ENCODE measurements around the gene TUBG1.
A peak's percentile ranks its signal among the peaks of the same experiment; 100 is the strongest.
"Not testable (repeated sequence)": the region's sequence is repeated elsewhere in the genome, so short reads cannot be mapped to it uniquely, and the experiment has no call there.

TUBG1 gene

DNA sequence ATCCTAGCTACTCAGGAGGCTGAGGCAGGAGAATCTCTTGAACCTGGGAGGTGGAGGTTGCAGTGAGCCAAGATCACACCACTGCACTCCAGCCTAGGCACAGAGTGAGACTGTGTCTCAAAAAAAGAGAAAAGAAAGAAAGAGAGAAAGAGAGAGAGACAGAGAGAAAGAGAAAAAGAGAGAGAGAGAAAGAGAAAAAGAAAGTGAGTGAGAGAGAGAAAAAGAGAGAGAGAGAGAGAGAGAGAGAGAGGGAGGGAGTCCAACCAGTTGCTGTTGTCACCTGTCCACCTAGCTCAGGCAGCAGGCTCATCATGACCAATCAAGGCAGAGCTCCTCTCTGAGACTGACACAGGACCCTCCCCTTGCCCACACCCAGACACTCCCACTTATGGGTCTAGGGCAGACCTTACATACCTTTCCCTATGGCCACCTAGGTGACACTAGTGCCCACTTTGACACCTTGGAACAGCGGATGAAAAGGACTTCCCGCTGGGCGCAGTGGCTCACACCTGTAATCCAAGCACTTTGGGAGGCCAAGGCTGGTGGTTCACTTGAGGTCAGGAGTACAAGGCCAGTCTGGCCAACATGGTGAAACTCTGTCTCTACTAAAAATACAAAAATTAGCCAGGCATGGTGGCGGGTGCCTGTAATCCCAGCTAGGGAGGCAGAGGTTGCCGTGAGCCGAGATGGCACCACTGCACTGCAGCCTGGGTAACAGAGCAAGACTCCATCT lies 17.7 kb downstream of the TUBG1 start:
- DNase-seq = not testable (repeated sequence)

DNA sequence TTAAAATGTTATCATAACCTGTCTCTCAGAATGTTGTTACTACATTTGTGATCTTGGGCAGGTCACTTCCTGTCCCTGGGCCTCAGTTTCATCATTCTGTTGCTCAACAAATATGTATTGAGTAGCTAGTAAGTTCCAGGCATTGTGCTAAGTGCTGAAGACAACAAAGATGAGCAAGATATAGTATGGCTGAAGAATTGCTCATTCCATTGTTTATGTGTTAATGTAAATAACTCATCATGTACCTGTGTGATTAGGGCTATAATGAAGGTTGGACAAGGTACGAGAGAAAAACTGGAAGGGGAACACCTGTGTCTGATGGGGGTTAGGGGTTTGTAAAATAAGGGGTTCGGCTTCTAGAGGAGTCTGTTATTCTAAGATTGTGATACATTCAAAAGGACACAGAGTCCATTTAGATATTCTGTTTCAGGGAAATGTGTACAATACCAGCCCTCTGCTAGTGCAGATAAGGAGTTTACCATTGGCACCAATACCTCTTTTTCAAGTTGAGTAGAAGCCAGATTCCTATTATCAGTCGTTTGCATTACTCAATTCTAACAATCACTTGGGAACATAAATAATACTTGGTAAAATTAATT lies 20.0 kb downstream of the TUBG1 start:
- no peak for DNase-seq

DNA sequence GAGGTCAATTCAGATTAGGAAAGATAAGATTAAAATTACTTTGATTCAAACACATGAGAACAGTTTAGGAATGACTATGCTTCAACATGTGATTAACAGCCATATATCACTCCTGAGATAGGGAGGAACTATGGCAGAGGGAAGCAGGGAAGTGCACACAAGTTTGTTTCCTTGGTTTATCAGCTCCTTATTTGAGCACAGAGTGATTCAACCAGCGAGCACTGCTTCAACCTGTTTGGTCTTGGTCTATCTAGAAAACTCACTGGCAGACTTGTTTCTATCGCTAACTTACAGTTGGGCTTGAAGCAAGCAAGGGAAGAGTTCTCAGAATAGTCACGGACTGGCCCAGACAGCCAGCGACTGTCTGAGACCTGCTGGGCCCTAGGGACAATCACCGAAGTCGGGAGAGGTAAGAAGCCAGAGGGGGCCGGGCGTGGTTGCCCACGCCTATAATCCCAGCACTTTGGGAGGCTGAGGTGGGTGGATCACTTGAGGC lies 23.5 kb downstream of the TUBG1 start:
- DNase-seq = no peak

DNA sequence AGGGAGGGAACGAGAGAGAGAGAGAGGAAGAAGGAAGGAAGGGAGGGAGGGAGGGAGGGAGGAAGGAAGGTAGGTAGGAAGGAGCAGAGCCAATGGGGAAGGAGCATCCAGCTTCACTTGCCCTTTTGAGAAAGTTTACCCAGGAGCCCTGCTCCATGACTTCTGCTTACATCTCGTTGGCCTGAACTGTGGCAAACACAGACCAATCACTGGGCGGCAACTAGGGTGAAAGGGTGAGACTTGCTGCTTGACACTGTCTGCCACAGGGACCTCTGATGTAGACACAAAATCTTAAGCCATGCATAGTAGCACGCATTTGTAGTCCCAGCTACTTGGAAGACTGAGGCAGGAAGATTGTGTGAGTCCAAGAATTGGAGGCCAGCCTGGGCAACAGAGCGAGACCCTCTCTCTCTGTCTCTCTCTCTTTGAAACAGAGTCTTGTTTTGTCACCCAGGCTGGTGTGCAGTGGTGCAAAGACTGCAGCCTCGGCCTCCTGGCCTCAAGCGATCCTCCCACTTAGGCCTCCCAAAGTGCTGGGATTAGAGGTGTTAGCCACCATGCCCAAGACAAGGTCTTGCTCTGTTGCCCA lies 30.1 kb downstream of the TUBG1 start:
- no peak for DNase-seq

DNA sequence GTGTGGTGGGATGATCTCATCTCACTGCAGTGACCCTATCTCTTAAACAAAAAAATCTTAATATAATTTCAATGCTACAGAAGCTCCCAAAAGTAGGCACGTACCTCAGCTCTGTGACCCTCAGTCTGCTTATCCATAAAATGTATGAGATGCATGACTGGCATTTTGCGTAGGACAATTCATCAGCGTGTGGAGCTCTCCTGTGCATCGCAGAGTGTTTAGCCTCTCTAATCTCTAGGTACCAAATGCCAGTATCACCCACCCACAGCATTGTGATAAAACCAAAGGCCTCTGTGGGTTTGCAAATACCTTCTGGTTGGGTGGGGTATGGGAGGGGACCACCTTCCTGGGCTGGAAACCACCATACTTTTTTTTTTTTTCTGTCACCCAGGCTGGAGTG lies 30.6 kb downstream of the TUBG1 start:
- DNase-seq = no peak

DNA sequence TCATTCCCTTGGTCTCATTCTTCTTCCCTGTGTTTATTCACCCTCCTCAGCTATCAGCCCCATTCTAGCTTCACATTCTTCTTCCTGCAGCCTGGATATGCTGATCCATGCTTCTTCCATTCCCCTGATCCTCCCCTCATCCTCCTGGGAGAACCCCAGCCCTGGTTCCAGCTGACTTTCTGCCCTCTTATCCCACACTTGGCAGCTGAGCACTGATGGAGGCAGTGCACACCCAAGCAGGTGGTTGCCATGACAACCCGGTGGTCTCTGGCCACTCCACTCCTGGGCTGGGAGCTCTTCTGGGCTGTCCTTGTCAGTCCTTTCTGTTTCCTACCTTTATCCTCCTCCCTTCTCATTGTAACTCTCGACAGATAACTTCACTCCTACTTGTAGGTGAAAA lies 32.9 kb downstream of the TUBG1 start:
- DNase-seq = no peak

DNA sequence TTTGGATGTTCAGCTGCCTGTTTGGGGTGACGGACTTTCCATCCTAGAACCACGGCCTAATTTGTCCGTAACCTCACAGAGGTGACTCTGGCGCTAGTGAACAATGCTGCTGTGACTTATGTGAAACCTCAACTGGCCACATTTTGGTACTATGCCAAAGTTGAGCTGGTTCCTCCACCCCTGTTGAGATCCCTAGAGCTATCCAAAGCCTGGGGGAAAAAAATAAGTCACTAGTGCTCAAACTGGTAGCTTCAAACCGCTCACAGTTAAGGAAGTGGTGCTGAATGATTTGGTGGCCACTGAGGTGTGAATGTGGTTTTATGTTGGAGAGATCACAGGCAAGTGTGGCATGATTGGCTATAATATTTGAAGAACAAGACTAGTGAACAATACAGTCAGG lies 38.3 kb downstream of the TUBG1 start:
- no peak for DNase-seq

DNA sequence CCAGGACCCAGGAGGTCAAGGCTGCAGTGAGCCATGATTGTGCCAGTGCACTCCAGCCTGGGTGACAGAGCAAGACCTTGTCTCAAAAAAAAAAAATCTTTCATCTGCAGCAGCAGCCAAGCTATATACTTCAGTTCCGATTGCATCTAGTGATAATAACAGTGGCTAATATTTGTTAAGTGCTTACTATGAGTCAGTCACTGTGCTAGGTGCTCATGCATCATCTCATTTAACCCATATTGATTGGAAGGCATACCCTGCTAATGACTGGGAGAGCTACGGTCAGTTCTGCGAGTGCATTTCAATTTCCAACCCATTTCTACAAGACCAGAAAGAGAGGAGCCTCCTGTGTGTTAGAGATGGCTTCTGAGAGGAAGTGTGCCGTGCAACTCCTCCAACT lies 41.9 kb downstream of the TUBG1 start:
- no peak for DNase-seq

DNA sequence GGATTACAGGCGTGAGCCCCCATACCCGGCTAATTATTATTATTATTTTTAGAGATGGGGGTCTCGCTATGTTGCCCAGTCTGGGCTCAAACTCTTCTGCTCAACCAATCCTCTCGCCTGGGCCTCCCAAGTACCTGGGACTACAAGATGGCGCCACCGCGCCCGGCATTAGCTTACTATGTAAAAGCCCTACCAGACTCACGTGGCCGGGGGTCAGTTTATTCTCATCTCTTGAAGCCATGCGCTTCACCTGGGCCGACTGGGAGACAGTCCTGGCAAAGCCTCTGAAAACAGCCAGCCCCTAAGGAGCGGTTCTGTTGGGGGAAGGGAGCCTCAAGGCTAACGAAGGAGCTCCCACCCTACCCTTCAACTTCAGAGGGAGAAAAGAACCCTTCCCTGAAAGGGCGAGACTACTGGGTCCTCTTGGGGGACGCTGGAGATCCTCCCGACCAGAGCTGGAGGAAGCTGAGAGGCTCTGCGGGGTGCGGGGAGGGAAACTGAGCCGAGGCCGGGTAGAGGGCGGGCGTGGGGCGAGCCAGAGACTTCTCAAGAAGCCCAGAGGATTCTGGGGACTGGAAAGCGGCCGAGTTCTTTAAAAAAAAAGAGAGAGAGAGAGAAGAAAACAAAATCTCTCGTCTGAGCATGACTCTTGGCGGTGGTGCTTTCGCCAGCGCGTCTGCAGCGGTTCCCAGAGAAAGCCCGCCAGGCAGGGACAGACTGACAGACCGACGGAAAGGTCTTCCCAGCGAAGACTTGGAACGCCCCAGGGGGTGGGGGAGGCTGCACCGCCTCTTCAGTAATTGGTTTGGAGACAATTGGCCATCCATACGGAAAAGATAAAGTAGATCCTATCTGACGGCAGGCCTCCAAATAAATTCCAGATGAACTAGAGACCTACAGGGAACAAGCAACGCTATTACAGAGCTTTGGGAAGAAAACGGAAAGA lies 44.0 kb downstream of the TUBG1 start:
- DNase-seq = no peak

DNA sequence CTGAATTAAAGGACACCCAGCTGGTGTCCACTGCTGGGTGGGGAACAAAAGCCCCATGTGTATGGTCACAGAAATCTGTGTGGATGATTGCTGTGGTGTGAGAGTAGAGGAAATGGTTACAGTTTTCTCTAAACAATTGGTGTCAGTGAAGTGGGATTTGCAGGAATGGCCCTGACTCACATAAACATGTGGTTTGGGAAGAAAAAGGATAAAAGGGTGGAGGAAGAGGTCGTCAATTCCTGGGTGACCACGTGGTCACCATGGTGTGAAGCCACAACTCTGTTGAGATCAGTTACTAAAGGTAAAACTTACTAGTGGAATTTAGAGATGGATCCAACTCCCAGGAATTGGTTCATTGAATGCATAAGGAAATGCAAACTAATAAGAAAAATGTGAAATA lies 46.0 kb downstream of the TUBG1 start:
- no peak for DNase-seq

DNA sequence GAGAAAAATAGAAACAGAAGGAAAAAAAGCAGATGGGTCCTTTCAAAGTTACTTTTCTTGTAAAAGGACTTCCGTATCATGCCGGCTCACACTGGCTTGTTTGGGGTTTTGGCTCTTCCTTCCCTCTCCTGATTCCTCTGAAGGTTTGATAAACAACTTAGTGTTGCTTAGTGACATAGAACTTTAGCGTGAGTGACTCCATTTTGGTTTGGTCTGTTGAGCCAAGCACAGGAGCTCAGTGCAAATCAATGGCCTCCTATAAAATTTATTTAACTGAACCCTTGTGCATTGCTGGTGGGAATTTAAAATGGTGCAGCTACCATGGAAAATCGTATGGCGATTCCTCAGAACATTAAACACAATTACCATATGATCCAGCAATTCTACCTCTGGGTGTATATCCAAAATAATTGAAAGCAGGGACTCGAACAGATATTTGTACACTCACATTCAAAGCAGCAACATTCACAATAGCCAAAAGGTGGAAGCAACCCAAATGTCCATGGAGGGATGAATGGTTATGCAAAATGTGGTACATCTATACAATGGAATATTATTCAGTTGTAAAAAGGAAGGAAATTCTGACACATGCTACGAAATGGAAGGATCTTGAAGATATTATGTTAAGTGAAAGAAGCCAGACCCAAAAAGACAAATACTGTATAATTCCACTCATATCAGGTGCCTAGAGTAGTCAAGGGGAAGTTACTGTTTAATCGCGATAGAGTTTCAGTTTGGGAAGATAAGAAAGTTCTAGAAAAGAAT lies 48.5 kb downstream of the TUBG1 start:
- DNase-seq = no peak

DNA sequence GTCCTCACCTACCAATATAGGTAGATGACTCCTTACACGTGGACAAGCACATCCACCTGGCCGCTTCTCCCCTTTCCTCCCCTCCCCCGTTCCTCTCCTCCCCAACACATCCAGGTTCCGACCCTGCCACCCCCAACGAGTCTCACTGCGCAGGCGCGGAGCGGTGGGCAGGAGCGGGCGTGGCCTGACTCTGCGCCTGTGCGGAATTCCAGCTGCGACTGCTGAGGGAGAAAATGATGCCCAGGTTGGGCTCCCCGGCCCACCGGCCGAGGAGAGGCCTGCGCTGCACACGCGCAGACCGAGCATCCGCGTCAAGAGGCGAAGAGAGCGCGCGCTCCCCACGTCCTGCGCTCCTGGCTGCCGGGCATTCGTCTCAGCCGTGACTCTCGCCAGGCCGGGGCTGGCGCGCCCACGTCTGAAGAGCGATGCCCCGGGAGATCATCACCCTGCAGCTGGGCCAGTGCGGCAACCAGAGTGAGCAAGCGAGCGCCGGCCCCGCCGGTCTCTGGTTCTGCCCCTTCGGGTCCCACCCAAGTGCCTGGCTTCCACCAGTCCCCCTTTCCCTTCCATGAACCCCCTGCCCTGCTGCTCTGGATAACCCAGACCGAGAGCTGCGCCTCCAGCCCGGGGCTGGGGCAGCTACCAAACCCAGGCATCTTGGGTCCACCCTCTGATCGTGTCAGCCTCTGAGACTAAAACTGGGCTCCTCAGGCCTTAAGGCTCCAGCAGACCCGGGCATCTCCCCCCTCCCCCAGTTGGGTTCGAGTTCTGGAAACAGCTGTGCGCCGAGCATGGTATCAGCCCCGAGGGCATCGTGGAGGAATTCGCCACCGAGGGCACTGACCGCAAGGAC lies 49.8 kb downstream of the TUBG1 start, which contains the start of gene TUBG2:
Gene TUBG2, plus strand, starts transcription at position 206 of the 853 bp plus-strand sequence. Its CDS starts 220 bp downstream, at position 426.
- DNase-seq = peak; percentile 78

DNA sequence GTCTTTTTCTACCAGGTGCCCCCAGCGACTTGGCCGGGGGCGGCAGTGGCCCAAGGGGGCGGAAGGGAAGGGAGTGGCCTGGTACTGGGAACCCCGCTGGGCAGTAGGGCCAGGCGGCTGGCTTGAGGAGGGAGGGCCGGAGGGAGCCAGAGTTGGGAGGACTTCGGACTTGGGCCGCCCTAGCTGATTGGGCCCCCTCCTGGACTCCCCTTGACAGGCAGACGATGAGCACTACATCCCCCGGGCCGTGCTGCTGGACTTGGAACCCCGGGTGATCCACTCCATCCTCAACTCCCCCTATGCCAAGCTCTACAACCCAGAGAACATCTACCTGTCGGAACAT lies 50.4 kb downstream of the TUBG1 start:
- DNase-seq = not testable (repeated sequence)

DNA sequence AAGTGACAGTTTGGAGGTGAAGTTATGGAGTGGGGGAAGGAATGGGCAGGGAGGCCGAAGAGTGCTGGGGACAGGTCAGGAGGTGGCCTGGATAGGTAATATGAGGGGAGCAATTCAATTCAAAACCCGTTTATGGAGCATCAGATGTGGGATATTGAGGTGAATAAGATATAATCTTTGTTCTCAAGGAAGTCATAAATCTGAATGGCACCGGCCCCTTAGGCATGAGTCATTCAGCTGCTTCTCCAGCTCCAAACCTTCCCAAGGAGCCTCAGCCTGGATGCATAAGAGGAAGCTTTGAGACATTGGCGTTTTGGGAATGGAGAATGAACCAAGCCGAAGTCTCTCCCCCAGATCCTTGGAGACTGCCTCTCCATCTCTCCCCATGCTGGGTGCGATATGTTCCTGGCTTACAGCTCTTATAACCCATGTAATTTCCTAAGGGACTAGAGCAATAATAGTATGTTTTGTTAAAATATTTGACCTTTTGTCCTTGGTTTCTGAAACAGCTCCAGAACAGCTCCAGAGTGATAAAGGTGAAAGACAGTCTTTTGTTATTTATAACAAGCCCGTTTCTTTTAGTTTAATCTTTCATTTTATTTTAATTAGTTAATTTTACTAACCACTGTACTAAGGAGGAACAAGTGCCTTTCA lies 51.3 kb downstream of the TUBG1 start:
- DNase-seq = no peak
